TTC549 (cell line): ENCODE measurements around the gene SH3RF3.

ENCODE experiments used
- FAIRE-seq: peaks from 2 replicates; lab custom pipeline; 2012; peaks lifted over from hg19 to GRCh38; lab: Jason Lieb, UNC

Gene SH3RF3

DNA sequence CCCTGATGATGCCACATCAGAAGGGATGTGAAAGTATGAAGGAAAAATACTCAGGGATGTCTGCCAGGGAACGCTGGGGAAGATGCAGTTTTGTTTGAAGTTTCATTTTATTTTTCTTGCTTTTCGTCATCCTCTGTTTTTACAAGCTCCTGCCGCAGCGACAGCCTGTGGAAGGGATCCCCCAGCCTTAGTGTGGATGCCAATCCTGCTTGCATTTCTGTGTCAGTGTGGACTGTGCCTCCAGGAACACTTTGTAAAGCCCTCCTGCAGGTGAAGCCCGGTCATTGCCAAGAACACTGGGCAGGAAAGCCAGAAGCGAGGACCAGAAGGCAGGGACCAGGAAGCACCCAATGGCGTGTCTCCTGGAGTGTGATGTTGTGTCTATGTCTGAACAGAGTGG lies 250.5 kb downstream of the SH3RF3 start:
- no peak for FAIRE-seq

DNA sequence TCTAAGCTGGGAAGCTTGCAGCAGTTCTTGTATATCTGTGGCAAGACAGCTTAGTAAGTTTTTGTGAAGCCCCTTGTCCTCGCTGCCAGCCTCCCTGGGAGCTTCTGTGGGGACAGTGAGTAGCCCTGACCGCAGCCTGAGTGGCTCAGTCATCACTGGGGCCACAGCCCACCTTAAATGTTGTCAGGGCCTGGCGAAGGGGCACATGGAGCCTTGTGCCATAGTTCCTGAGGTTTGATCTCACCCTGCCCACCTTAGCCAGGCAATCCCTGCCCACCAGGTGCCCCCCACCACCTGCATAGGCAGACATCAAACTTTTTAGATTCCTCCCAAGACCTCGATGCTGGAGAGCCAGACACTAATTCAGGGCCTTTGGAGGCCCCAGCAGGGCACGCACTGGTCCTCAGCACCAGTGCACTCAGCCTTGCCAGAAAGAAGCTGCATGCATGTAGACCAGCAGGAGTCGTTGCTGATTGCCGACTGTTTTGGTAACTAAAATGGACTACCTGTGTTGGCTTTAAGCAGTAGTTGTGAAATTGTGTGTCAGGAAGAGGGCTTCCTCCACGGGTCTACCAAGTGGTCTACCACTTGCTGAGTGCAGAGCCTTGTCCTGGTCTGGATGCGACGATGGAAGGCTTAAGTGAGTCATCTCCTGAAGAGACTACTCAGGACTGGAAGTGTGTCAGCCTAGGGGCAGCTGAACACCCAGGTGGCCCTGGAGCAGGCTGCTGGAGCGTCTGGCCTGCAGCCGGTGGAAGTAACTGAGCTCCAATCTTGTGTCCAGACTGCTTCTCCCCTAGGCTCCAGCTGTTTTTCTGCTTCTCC lies 251.7 kb downstream of the SH3RF3 start:
- no peak for FAIRE-seq

DNA sequence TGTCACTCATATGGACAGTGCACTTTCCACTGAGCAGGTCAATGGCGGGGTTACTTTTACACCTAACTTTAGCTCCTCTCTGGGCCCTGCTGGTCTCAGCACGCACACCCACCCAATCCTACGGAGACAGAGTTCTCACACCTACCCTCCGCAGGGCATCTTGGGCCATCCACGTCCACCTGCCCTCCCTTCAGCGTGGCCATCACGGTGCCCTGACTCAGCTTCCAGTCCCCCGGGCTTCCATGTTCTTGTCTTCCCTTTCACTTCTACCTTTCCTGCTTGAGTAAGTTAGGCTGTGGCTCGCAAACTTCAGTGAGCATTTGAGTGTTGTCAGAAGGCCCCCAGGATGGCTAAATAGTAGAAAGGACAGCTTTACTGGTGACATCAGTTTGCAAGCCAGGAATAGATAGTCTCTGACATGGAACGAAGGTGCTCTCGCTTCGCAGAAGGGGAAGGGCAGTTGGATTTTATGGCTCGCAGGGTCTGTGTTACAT lies 252.4 kb downstream of the SH3RF3 start:
- FAIRE-seq = no peak

DNA sequence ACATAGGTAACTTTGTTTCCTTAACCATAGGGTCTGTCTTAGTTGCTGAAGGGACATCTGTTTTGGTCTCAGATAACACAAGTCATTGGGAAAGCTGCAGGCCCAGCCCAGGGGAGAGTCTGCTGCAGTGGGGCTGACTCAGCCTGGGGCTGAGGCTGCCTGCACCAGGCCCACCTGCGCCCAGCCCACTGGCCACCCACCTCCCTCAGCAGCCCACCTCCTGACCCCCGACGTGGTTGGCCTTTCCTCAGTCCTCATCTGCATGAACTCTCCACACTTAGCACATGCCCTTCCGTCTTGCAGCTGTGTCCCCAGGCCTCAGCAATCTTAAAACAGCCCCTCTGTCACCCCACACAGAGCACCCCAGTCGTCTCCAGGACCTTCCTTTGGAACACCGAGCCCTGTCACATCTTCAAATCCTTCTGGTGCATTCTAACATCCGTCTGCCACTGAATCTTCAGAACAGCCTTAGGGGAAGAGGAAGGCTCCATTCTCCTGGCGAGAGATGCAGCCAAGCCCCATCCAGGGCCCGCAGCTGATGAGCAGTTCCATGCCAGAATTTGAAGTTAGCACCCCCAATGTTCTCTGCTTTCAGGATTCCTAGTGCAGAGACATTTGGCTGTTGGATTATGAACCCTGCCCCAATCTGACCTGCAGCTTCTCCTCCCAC lies 253.4 kb downstream of the SH3RF3 start:
- FAIRE-seq = no peak

DNA sequence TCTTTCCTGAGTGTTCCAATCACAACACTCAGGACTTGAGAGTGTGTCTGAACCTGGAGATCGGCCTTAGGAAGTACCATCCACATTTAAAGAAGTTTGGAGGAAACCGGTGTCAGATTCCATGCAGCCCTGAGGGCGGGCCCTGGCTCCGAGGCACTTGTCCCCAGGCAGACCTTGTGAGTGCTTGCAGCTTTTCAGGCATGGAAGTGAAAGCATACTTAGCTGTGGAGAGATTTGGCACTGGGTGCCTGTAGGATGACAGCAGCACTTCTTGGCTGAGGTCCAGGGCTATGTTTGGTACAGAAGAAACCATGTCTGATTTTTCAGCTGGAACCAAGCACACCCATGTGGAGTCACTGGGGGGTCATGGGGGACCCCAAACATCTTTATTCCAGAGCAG lies 253.9 kb downstream of the SH3RF3 start:
- no peak for FAIRE-seq

DNA sequence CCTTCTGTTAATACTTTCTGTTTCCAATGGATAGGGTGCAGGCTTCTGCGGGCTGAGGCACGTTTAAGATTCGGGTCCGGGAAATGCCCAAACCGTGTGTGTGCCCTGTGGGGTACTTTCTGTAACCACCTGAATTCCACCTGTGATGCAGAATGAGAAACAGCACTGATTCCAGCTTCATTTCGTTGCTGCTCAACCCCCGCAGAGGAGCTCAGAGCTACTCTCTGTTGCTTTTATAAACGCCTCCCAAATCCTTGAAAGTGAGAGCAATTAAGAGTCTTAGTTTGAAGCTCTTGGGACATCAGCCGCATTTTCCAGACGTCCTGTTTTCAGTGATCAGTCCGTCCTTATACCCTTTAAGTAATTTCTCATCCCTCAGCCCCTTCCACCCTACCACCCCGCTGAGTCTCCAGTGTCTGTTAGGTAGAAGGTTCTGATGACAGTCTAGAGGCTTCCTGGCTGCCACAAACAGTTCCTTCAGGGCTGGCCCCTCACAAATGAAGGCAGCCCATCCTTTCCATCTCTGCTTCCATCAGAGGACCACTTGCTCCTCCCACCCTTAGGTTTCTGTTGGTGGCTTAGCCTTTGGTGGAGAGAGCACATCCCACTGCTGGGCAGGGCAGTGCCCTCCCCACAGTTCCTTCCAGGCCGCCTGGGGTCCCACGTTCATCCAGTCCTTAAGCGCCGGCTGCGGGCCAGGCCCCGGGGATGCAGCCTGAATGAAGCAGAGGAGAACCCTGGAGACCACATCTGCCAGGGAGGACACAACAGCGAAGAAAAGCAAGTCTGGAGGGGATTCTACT lies 254.7 kb downstream of the SH3RF3 start:
- FAIRE-seq = no peak

DNA sequence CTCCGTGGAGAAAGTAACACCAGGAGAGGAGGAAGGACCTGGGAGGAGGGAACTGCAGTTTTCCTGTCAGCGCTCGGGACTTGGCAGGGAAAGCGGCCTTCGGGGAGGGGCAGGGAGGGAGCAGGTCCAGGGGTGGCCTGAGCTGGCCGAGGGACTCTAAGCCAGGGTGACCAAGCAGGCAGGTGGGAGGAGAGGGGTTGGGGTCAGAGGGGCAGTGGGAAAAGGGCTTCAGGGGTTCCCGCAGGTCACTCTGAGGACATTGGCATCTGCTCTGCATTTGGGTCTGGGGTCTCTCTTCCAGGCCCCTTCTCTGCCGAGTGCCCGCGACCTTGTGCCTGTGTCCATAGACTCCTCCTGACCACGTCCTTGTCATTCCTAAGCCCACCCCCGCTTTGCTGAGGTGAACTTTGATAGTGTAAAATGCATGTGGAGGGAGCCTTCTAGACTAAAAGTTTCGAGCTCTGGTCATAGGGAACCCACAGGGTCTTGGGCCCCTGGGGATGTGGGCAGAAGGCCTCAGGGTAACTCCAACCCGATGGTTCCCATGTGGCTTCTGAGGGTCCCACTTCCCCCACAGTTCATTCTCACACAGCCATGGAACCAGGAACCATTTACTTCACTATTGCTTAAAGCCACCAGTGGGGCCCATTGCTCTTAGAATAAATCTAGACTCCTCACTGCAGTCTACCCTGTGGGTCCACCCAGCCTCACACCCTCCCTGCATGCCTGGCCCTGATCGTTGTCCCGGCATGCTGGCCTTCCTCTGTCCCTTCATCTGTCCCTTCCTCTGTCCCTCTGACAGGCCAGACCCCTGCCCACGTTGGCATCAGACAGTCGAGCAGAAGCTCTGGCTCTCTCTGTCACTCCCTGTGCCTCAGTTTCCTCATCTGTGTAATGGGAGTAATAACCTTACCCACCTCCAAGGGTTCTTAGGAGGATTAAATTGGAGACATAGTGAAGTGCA lies 255.6 kb downstream of the SH3RF3 start:
- no peak for FAIRE-seq

DNA sequence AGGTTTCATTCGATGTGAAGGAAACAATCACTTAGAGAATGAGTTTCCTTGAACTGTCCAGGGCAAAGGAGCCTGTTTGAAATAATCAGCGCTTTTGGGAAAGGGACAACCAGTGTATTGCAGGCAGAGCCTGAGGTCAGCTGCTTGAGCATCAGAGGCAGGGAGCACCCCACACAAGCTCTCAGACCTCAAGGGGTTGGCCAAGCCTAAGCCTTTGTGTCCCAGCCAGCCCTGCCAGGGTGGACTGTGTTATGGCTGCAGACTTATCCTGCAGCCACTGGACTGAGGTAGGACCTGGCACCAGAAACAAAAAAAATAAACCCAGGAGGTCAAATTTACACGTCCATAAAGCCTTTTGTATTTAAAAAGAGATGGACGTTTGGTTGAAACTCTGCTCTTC lies 256.5 kb downstream of the SH3RF3 start:
- FAIRE-seq = no peak

DNA sequence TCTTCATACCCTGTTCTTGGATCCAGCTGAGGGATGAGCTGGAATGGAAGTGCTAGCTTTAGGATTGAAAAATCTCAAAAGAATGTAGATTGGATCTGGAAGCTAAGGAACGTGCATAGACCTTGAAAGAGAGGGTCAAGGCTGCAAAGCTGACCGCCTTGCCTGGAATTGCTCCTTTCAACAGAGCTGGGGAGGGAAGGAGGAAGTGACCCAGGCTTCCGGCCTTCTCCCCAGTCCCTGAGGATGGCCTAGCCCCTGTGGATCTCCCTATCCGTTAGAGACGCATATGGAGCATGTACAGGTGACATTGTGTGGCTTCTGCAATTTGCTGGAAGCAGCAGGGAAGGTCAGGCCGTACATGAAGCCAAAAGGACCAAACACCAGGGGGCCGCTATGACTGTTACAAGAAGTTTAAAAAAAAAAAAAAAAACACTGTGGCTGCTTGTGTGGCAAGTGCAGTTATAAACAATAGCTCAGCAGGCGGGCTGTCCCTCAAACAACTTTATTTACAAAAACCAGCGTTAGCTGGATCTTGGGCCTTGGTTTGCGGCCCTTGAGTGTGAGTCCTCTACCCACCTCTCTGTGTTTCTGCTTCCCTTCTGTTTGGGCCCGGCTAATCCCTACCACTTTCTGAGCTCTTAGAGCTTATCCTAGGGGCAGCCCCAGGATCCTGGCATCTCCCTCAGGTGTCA lies 257.1 kb downstream of the SH3RF3 start:
- FAIRE-seq = no peak

DNA sequence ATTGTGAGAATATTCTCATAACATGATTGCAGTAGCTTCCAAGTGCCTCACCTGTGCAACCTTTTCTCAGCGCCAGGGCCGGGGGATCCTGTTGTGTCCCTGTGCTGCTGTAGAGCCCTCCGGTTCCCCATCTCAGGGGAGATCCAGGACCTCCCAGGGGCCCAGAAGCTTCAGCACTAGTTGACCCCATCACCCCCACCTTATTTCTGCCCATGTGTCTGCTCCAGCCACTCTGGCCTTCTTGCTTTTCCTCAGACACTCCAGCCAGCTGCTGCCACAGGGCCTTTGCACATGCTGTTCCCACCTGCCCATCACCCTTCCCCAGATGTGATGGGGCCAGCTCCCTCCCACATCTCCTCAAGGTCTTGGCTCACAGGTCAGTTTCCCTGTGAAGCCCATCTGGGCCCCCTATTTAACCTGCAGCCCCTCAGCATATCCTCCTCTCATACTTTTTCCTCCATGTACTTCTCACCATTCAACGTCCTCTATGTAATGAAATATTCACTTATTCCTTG lies 258.3 kb downstream of the SH3RF3 start:
- no peak for FAIRE-seq

DNA sequence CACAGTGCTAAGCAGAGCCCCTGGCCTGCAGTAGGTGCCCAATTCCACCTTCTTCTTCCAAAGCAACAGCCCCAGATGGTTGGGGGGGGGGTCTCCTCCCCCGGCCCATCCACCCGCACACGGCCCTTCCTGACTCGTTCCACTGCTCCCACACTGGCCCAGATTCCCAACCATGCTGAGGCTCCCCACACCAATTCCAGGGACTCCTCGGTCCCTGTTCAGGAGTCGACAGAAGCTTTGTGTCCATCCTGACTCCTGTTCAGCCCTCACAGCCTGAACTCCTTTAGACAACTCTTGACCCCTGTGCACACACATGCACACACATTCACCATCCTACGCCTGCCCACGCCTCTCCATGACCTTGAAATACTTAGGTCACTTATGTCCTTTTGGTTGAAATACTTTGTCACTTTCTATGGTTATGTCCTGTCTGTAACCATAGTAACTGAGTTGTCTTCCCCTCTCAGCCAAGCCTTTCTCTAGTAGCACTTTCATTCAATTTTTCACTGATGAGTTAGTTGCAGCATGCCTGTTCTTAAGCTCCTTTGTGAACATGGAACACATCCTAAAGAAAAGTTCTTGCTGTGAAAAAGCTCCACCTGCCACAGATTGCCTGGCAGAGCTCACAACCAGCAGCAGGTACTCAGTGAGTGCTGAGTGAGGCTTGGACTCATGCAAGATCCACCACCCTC lies 258.9 kb downstream of the SH3RF3 start:
- no peak for FAIRE-seq

DNA sequence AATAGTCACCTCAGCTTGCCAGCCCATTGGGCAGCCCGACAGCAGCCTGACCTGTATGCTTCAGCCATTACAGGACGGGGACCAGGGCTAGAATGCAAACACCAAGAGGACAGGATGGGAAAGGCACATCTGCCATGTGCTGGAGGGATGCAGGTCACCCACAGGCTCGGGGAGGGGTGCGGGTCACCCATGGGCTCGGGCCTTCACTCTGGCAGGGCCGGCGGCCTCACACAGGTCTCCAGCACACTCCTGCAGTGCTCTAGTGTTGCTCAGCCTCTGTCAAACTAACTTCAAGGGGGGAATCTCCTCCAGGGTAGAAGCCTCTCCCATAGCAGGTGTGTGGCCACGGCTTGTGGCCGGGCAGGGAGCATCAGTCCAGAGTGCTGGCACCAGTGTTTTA lies 262.2 kb downstream of the SH3RF3 start:
- no peak for FAIRE-seq

DNA sequence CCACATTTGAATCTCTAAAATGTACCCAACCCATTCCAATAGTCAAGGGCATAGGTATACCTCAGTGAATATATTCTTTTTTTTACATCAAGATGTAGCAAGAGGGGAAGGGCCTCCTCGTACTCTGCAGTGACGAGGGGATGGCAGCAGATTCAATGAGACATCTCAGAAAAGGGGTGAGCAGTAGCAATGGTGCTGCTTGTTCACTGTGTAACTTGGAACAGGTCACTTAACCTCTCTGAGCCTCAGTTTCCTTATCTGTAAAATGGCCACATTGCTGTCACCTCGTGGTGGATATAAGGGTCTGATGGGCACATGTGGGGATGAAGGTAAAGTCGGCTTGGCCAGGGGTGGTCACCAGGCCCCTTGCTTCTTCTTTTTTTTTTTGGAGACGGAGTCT lies 263.1 kb downstream of the SH3RF3 start:
- no peak for FAIRE-seq

DNA sequence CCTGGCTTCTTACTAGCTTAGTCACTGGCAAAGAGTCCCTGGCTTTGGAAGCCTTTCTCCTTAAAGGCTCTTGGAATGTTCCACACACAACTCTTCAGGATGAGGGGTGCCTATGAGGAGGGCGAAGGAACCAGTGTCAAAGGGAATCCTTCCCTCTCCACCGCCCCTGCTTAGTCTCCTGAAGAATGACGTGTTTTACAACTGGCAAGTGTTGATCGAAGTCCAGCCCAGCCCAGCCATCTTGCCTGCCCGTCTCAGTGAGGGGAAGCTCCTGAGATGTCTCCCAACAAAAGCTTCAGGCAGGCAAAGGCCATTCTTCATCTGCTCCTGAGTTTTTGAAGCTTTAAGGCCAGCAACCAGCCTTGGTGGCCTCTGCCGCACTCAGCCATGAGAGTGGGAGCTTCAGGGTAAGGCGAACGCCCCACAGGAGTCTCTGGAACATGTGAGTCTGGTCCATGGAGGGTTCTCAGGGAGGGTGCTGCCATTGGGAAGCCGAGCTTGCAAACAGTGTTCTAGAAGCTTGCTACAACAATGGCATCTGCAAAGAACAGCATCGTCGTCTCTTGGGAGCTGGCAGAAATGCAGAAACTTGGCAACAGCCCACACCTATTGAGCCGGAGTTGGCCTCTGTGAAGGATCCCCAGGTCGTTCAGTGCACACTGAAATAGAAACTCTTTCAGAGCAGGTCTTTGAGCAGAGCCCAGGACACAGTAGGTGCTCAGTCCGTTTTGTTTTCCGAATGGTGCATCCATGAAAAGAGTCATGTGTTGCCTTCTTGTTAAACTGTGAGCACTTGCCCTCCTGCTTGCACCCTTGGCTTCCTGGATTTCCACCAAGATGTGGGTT lies 264.0 kb downstream of the SH3RF3 start:
- FAIRE-seq = no peak

DNA sequence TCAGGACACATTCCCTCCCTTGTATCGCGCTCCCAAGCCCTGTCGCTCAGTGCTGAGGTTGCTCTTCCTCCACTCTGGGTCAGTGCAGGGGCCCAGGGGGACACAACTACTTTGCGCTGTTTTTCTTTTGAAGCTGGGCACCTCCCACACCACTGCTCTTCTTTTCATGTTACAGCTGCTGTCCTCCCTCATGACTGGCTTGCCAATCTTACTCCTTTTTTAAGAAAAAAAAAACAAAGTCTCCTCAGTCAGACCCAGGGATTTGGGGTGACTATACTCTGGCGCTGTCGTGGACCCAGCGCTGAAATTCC lies 264.6 kb downstream of the SH3RF3 start:
- no peak for FAIRE-seq

DNA sequence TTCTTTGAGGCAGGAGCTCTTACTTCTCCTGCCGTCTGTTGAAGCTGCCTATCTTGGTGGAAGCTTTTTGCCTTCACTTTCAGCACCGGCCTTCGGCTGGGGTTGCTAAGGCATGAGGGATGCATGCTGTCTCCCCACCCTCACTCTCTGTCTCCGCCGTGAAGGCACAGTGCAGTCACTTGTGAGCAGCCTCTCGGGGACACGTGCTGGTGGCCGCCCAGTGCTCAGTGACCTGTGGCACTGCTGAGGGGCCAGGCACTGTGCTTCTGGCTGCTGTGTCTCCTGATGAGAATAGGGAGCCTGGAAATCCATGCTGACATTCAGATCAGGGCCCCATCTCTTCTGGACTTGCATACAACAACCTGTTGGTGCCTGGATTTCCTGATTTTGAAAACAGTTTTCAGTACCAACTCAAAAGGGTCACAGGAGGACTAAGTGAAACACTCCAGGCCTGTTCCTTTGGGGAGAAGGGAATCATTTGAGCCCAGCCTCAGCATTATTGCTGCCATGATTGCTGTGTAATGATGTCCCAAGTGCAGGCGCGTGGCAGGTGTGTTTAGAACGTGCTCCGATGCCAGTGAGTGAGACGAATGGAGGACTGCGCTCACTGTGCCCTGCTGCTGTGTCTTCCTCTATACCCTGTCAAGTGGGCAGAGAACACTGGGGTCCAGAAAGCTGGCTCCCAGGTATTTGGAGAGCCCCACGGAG lies 266.6 kb downstream of the SH3RF3 start:
- FAIRE-seq = no peak

DNA sequence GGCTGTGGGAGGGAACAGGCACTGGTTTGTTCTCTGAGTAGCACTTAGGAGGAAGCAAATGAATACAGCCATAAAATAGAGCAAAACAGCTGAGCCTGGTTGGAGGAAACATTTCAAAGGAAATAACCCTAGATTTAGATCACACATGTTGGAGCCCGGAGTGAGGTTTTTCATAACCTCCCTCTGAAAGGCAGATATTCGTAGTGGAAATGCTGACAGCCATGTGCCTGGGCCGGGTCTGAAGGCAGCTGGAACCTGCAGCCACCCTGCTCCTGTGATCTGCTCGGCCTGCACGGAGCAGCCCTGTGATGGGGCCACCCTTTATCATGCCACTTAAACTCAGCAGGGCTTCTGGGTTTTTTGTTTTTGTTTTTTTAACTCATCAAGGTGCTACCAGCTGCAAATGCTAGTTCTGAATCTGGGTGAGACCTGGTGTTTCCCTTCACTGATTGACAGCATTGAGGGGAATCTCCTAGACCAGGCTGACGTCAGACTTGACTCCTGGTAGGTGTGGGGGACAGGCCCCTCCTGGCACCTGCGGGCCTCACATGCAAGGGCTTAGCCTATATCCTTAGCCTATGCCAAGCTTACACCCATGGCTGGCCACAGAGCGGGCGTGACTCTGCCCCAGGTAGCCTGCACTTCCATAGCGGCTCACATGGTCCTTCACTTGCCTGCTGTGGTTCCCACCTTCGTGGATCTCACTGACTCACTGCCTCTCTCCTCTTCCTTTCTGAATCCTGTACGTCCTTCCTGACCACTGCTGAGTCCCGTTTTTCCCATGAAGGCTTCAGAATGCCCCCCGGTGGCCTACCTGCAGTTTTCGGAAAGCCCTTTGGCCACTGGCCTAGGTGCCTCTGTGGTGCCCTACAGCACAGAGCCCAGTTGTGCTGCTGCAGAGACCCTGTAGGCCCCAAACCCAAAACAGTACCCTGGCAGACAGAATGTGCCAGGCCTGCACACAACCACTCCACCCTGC lies 267.5 kb downstream of the SH3RF3 start:
- FAIRE-seq = no peak

DNA sequence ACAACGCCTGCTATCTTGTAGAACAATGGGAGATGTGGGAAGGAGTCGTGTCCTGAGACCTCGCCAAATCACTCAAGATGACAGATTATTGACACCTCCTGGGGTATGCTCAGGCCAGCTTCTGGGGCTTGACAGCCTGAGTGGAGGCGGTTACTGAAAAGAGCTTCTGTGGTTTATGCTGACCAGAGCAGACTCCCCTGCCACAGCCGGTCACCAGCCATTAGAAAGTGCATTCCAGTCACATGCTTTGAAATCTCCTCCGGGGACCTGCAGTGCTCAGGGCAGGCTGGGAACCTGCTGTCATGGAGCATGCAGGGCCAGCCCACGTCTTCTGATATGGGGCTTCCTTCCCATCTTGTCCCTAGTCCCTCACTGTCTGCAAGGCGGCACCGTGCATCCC lies 268.9 kb downstream of the SH3RF3 start:
- no peak for FAIRE-seq
